ENCODE measurements around the gene GAL3ST1.

Gene GAL3ST1

GRCh38 chr22:30566125-30566524, 8.3 kb downstream of the GAL3ST1 start:
- Histone ChIP-seq H3K4me3 (ENCODE audit: low read depth in 1 of 2, low read length in 2 of 2) (no peak overlapping the region), H3K4me1 (ENCODE audit: insufficient read depth, low read length) (no peaks in the 10 kb centered on the region), H4K20me1 (ENCODE audit: insufficient read depth, low read length) (no peaks in the 10 kb centered on the region), H3K27ac (ENCODE audit: low read length) (no peak overlapping the region), H3K36me3 (ENCODE audit: insufficient read depth, low read length) (no peaks in the 10 kb centered on the region), H3K9ac (ENCODE audit: low read depth, low read length) (no peak overlapping the region), H3K4me2 (ENCODE audit: insufficient read depth, low read length) (no peak overlapping the region), H3K9me3 (ENCODE audit: insufficient read depth, low read length, severe bottlenecking) (no peaks in the 10 kb centered on the region), H3K79me2 (ENCODE audit: insufficient read depth, low read length) (no peaks in the 10 kb centered on the region), H2AFZ (ENCODE audit: low read depth, low read length) (no peak overlapping the region), H3K27me3 (ENCODE audit: insufficient read depth, low read length, poor library complexity) (peaks cover 4% of the 10 kb centered on the region)
- ATAC-seq (ENCODE audit: insufficient read depth, low read depth) (no peak), DNase-seq (no peak)
- no peak for TF ChIP-seq EZH2 (IDR thresholded peaks at IDR 0.05; ENCODE audit: borderline replicate concordance, low read depth, low read length, severe bottlenecking)
- no peak for TF ChIP-seq CTCF (IDR thresholded peaks at IDR 0.05; ENCODE audit: borderline replicate concordance, extremely low read depth, low read length, poor library complexity, severe bottlenecking)

- no peaks in the 10 kb centered on the region for H3K36me3 ChIP-seq (ENCODE audit: insufficient read depth, low read length)
- H3K4me3 ChIP-seq (ENCODE audit: low read depth in 1 of 2, low read length in 2 of 2), result no peak overlapping the region
- no peak for DNase-seq
- H3K4me2 ChIP-seq (ENCODE audit: insufficient read depth, low read length), result no peak overlapping the region
- H3K27ac ChIP-seq (ENCODE audit: low read length), result no peak overlapping the region
- peaks cover 4% of the 10 kb centered on the region for H3K27me3 ChIP-seq (ENCODE audit: insufficient read depth, low read length, poor library complexity)
- H3K79me2 ChIP-seq (ENCODE audit: insufficient read depth, low read length), result no peaks in the 10 kb centered on the region
- ATAC-seq (ENCODE audit: insufficient read depth, low read depth), result no peak
- no peak for TF ChIP-seq EZH2 (IDR thresholded peaks at IDR 0.05; ENCODE audit: borderline replicate concordance, low read depth, low read length, severe bottlenecking)
- TF ChIP-seq CTCF (IDR thresholded peaks at IDR 0.05; ENCODE audit: borderline replicate concordance, extremely low read depth, low read length, poor library complexity, severe bottlenecking), result no peak
- no peaks in the 10 kb centered on the region for H4K20me1 ChIP-seq (ENCODE audit: insufficient read depth, low read length)
- H3K9me3 ChIP-seq (ENCODE audit: insufficient read depth, low read length, severe bottlenecking), result no peaks in the 10 kb centered on the region
- H2AFZ ChIP-seq (ENCODE audit: low read depth, low read length), result no peak overlapping the region
- no peaks in the 10 kb centered on the region for H3K4me1 ChIP-seq (ENCODE audit: insufficient read depth, low read length)
- H3K9ac ChIP-seq (ENCODE audit: low read depth, low read length), result no peak overlapping the region
Measured at GRCh38 chr22:30565341-30565740, 9.1 kb downstream of the GAL3ST1 start.

GRCh38 chr22:30564761-30565119, 9.7 kb downstream of the GAL3ST1 start:
- no peaks in the 10 kb centered on the region for H3K9me3 ChIP-seq (ENCODE audit: insufficient read depth, low read length, severe bottlenecking)
- H3K79me2 ChIP-seq (ENCODE audit: insufficient read depth, low read length), result no peaks in the 10 kb centered on the region
- no peak overlapping the region for H3K27ac ChIP-seq (ENCODE audit: low read length)
- H4K20me1 ChIP-seq (ENCODE audit: insufficient read depth, low read length), result no peaks in the 10 kb centered on the region
- ATAC-seq (ENCODE audit: insufficient read depth, low read depth), result no peak
- H3K4me1 ChIP-seq (ENCODE audit: insufficient read depth, low read length), result no peaks in the 10 kb centered on the region
- H2AFZ ChIP-seq (ENCODE audit: low read depth, low read length), result no peak overlapping the region
- H3K4me3 ChIP-seq (ENCODE audit: low read depth in 1 of 2, low read length in 2 of 2), result no peak overlapping the region
- no peak overlapping the region for H3K4me2 ChIP-seq (ENCODE audit: insufficient read depth, low read length)
- TF ChIP-seq EZH2 (IDR thresholded peaks at IDR 0.05; ENCODE audit: borderline replicate concordance, low read depth, low read length, severe bottlenecking) (no peak), CTCF (IDR thresholded peaks at IDR 0.05; ENCODE audit: borderline replicate concordance, extremely low read depth, low read length, poor library complexity, severe bottlenecking) (no peak)
- peaks cover 4% of the 10 kb centered on the region for H3K27me3 ChIP-seq (ENCODE audit: insufficient read depth, low read length, poor library complexity)
- H3K36me3 ChIP-seq (ENCODE audit: insufficient read depth, low read length), result no peaks in the 10 kb centered on the region
- no peak for DNase-seq
- H3K9ac ChIP-seq (ENCODE audit: low read depth, low read length), result no peak overlapping the region
